Measurements from ENCODE around the gene NTN3.

GRCh38 chr16:2464333-2464732 lies 6.8 kb upstream of the NTN3 start:
- TF ChIP-seq POLR2A (IDR thresholded peaks at IDR 0.05) (no peak), EP300 (IDR thresholded peaks at IDR 0.05) (no peak)
- TF ChIP-seq, protein P1, sequence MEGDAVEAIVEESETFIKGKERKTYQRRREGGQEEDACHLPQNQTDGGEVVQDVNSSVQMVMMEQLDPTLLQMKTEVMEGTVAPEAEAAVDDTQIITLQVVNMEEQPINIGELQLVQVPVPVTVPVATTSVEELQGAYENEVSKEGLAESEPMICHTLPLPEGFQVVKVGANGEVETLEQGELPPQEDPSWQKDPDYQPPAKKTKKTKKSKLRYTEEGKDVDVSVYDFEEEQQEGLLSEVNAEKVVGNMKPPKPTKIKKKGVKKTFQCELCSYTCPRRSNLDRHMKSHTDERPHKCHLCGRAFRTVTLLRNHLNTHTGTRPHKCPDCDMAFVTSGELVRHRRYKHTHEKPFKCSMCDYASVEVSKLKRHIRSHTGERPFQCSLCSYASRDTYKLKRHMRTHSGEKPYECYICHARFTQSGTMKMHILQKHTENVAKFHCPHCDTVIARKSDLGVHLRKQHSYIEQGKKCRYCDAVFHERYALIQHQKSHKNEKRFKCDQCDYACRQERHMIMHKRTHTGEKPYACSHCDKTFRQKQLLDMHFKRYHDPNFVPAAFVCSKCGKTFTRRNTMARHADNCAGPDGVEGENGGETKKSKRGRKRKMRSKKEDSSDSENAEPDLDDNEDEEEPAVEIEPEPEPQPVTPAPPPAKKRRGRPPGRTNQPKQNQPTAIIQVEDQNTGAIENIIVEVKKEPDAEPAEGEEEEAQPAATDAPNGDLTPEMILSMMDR (IDR thresholded peaks at IDR 0.05): no peak
